ENCODE data around the gene TMPRSS4. TPM values are rescaled to one million over a fixed set of nuclear protein-coding genes. Genes with fewer than 3 reads are reported as not detected.

TMPRSS4 gene
- total RNA-seq, 2 experiments from 2014 or later = not detected

- ATAC-seq (ENCODE audit: poor library complexity) (no peak), DNase-seq (no peak)
- ChIA-PET CTCF (no interaction called here), POLR2A (no interaction called here)
- H3K9me3 Mint-ChIP-seq = no peaks in the 10 kb centered on the region
- H3K36me3 ChIP-seq (ENCODE audit: insufficient read depth, low read length) = no peaks in the 10 kb centered on the region
- no peak overlapping the region for H3K27ac ChIP-seq (ENCODE audit: low read depth in 1 of 2, low read length in 2 of 2)
- no peaks in the 10 kb centered on the region for H3K4me1 Mint-ChIP-seq (ENCODE audit: low read depth)
- H3K4me3 Mint-ChIP-seq = no peak overlapping the region
- H3K9me3 ChIP-seq (ENCODE audit: control insufficient read depth in 1 of 2, insufficient read depth in 1 of 2, low read length in 2 of 2) = no peaks in the 10 kb centered on the region
- no peak overlapping the region for H3K27ac Mint-ChIP-seq
- H3K36me3 Mint-ChIP-seq (ENCODE audit: low read depth) = no peaks in the 10 kb centered on the region
- TF ChIP-seq CTCF (IDR thresholded peaks at IDR 0.05) = no peak
- intact Hi-C loops (cut with DNase I, micrococcal nuclease) = no loop called here
- no peak overlapping the region for H3K4me3 ChIP-seq (ENCODE audit: low read length)
- no peaks in the 10 kb centered on the region for H3K4me1 ChIP-seq (ENCODE audit: insufficient read depth, low read length)
- H3K27me3 ChIP-seq (ENCODE audit: control insufficient read depth in 1 of 2, insufficient read depth in 2 of 2, low read length in 2 of 2) = peaks cover 0 to under 1% of the 10 kb centered on the region in 2 experiments
- peaks cover 5% of the 10 kb centered on the region for H3K27me3 Mint-ChIP-seq
These were observed 8.5 kb upstream of the TMPRSS4 start for GRCh38 chr11:118068206-118068944.

GRCh38 chr11:118068945-118069612, 7.8 kb upstream of the TMPRSS4 start:
- Histone ChIP-seq H3K36me3 (ENCODE audit: insufficient read depth, low read length) (no peaks in the 10 kb centered on the region), H3K9me3 (ENCODE audit: control insufficient read depth in 1 of 2, insufficient read depth in 1 of 2, low read length in 2 of 2) (no peaks in the 10 kb centered on the region), H3K4me1 (ENCODE audit: insufficient read depth, low read length) (no peaks in the 10 kb centered on the region), H3K27me3 (ENCODE audit: control insufficient read depth in 1 of 2, insufficient read depth in 2 of 2, low read length in 2 of 2) (peaks cover 0 to 3% of the 10 kb centered on the region in 2 experiments), H3K27ac (ENCODE audit: low read depth in 1 of 2, low read length in 2 of 2) (no peak overlapping the region), H3K4me3 (ENCODE audit: low read length) (no peak overlapping the region)
- H3K9me3 Mint-ChIP-seq = no peaks in the 10 kb centered on the region
- H3K27ac Mint-ChIP-seq = no peak overlapping the region
- no peak for TF ChIP-seq CTCF (IDR thresholded peaks at IDR 0.05)
- H3K4me3 Mint-ChIP-seq = no peak overlapping the region
- peaks cover 5% of the 10 kb centered on the region for H3K27me3 Mint-ChIP-seq
- ChIA-PET POLR2A (no interaction called here), CTCF (no interaction called here)
- H3K36me3 Mint-ChIP-seq (ENCODE audit: low read depth) = no peaks in the 10 kb centered on the region
- ATAC-seq (ENCODE audit: poor library complexity) = no peak
- intact Hi-C loops (cut with DNase I, micrococcal nuclease) = no loop called here
- no peaks in the 10 kb centered on the region for H3K4me1 Mint-ChIP-seq (ENCODE audit: low read depth)
- no peak for DNase-seq

DNA sequence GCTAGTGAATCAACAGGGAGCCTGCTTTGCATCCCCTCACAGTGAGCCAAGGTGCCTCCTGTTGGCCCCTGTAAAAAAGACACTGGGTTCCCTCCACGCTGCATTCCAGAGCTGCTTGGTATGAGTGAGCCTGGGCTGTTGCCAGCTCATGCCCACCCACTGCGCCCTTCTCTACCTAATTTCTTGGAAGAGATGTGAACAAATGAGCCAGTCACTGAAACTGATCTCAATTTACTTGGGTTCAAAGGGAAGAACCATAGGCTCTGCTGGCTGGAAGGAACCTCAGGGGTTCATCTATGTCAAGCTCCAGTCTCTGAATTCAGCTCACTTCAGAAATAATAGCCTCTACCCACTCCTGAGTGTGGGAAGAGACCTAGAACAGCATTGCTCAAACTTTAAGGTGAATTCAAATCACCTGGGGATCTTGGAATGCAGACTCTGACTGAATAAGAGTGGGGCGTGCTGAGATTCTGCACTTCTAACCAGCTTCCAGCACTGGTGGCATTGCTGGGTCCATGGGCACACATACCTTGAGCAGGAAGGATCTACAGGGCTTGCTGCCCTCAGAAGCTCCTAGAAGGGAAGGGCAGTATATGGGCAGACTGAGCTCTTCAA, 5.4 kb upstream of the TMPRSS4 start:
- CTCF ChIA-PET = no interaction called here
- Mint-ChIP-seq H3K9me3 (no peaks in the 10 kb centered on the region), H3K4me3 (no peak overlapping the region), H3K4me1 (ENCODE audit: low read depth) (no peaks in the 10 kb centered on the region), H3K27ac (no peak overlapping the region), H3K27me3 (no peaks in the 10 kb centered on the region), H3K36me3 (ENCODE audit: low read depth) (no peaks in the 10 kb centered on the region)
- POLR2A ChIA-PET = no interaction called here
- no peak for DNase-seq
- intact Hi-C loops (cut with DNase I, micrococcal nuclease) = no loop called here
- no peaks in the 10 kb centered on the region for H3K4me1 ChIP-seq (ENCODE audit: insufficient read depth, low read length)
- H3K36me3 ChIP-seq (ENCODE audit: insufficient read depth, low read length) = no peaks in the 10 kb centered on the region
- no peak overlapping the region for H3K4me3 ChIP-seq (ENCODE audit: low read length)
- ATAC-seq (ENCODE audit: poor library complexity) = no peak
- no peak for TF ChIP-seq CTCF (IDR thresholded peaks at IDR 0.05)
- no peaks in the 10 kb centered on the region for H3K9me3 ChIP-seq (ENCODE audit: control insufficient read depth in 1 of 2, insufficient read depth in 1 of 2, low read length in 2 of 2)
- peaks cover 0 to 3% of the 10 kb centered on the region in 2 experiments for H3K27me3 ChIP-seq (ENCODE audit: control insufficient read depth in 1 of 2, insufficient read depth in 2 of 2, low read length in 2 of 2)
- no peak overlapping the region for H3K27ac ChIP-seq (ENCODE audit: low read depth in 1 of 2, low read length in 2 of 2)

Measured in CD4-positive, alpha-beta T cell (primary cell).